NCI-H82 treated with DMSO at 0.1 percent for 48 hours (cell line): ENCODE data around the gene MAG.

Experiments used
- DNase-seq: peaks from one replicate; lab custom pipeline; 2025; ENCODE audit not compliant: unreplicated experiment; lab: John Stamatoyannopoulos, UW

Gene MAG

DNA sequence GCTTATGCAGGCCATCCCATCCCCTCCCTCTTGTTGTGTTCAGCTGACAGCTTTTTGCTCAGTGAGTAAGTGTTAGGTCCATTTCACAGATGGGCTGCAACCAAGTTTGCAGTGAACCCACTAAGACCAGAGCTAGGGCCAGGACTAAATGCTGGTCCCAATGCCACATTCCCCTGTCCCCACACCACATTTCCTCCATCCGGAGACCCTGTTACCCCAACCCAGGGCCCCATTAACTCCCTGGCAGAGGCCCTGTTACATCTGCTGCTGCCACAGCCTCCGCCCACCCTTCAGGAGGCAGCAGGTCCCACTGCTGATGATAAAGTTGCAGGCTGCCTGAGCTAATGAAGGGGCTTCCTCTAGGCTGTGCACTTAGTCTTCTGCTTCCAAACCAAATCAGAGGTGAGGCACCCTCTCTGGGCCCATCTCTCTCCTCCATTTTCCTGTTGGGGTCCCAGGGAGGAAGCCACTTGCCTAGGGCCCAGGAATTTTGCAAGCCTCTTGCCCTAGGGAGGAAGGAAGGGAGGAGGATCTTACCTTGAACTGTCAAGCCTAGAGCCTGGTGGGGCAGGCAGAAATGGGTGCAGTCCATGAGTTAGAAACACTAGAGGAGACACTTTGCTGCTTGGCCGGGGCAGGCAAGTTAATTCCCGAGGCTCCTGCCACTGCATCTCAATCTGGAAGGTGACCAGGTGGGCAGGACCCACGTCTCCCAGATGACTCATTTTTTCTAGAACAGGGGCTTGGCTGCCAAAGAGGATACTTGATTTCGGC is 26.6 kb upstream of the MAG start:
- DNase-seq: no peak

DNA sequence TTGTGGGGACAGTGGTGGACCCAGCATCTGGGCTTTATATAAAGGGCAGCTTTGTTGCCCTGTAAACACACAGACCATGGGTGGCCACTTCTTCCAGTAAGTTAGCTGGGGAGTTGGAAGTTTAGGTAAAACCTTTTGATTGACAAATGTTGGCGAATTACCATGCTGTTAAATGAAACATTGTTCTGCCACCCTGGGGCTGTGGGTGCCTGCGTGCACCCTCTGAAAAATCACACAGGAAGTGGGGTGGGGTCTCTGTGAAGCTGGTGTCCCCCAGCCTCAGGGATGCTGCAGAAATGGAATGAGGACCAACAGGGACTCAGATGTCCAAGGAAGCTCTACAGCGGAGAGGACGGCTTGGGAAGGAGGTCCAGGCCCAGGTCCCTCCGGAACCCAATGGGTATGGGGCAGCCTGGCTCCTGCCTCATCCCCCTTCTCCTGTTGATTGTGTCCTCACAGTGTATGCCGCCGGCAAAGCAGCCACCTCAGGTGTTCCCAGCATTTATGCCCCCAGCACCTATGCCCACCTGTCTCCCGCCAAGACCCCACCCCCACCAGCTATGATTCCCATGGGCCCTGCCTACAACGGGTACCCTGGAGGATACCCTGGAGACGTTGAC is 26.0 kb upstream of the MAG start:
- no peak for DNase-seq

DNA sequence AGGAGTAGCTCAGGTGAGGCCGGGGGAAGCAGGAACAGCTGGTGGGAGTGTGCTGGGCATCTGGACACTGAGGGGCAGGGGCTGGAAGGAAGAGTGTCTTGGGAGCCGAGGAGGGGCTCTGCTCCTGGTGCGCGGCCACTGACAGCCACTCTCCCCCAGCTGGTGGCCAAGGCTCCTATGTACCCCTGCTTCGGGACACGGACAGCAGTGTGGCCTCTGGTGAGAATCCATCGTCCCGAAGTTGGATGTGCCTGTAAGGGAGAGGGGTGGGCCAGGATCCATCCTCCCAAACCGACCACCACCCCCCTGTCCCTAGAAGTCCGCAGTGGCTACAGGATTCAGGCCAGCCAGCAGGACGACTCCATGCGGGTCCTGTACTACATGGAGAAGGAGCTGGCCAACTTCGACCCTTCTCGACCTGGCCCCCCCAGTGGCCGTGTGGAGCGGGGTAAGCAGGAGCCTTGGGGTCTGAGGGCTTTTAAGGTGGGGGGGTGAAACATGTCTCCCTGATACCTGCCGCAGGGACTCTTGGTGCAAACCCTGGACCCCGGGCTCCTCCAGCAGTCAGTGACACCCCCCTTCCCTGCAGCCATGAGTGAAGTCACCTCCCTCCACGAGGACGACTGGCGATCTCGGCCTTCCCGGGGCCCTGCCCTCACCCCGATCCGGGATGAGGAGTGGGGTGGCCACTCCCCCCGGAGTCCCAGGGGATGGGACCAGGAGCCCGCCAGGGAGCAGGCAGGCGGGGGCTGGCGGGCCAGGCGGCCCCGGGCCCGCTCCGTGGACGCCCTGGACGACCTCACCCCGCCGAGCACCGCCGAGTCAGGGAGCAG is 25.2 kb upstream of the MAG start:
- no peak for DNase-seq

DNA sequence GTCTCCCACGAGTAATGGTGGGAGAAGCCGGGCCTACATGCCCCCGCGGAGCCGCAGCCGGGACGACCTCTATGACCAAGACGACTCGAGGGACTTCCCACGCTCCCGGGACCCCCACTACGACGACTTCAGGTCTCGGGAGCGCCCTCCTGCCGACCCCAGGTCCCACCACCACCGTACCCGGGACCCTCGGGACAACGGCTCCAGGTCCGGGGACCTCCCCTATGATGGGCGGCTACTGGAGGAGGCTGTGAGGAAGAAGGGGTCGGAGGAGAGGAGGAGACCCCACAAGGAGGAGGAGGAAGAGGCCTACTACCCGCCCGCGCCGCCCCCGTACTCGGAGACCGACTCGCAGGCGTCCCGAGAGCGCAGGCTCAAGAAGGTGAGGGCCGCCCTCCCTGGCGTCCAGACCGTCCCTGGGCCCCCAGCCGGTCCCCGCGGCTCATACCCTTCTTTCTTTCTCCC is 24.6 kb upstream of the MAG start:
- no peak for DNase-seq

DNA sequence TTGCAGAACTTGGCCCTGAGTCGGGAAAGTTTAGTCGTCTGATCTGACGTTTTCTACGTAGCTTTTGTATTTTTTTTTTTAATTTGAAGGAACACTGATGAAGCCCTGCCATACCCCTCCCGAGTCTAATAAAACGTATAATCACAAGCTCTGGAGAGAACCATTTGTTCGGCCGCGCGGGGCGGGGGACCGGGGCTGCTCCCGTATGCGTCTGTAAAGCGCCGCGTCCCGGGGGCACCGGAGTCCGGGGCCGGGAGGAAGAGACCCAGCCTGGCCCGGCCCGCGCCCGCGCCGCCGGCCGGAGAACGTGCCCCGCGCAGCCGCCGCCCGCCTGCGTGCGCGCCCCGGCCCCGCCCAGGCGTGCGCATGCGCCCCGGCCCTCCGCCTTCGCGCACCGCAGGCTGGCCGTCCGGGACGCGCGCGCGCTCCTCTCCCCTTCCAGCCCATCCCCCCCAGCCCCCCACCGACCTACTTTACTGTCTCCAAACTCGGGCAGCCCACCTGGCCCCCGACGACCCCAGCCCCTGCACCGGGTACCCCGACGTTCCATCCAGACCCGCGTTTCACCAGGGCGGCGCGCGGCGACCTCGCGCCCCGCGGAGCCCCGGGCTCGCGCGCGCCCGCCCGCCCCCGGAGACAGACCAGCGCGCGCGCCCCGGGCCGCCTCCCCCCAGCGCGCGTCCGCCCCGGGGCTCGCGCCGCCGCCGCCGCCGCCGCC is 24.0 kb upstream of the MAG start:
- peak; percentile 34 for DNase-seq

DNA sequence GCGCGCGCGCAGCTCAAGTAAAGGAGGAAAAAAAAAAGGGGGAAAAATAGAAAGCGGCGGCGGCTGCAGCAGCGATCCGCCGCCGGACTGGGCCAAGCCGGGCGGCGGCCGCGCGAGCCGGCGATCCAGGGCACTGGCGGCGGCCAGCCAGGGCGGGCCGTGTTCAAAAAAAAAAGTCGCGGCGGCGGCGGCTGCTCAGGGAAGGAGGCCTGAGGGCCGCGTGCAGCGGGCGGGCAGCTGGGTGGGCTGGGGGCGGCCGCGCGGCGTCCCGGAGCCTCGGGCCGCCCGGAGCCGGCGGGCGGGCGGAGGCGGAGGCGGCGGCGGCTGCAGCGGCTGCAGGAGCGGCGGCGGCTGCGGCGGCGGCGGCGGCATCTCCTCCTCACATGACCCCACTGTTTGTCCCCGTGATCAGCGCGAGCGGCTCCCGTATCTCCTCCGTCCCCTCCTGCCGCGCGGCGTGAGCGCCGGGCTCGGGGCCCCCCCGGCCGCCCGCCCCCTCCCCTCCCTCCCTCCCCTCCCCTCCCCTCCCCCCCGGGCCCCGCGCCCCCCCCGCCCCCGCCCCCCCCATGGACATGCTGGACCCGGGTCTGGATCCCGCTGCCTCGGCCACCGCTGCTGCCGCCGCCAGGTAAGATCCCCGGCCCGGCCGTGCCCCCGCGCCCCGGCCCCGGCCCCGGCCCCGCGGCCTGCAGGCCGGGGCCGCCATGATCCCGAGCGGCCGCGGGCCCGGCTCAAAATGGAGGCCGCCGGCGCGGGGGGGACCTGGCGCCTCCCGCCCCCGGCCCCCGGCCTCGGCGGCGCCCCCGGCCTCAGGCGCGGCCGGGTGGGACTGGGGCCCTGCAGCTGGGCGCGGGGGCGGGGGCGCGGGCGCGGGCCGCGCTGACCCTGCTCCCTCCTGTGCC is 23.2 kb upstream of the MAG start, which contains the start of gene USF2:
TSS of gene USF2 (plus strand) at position 427 of the 902 bp plus-strand sequence. CDS start at position 567, 140 bp downstream.
- DNase-seq: no peak

DNA sequence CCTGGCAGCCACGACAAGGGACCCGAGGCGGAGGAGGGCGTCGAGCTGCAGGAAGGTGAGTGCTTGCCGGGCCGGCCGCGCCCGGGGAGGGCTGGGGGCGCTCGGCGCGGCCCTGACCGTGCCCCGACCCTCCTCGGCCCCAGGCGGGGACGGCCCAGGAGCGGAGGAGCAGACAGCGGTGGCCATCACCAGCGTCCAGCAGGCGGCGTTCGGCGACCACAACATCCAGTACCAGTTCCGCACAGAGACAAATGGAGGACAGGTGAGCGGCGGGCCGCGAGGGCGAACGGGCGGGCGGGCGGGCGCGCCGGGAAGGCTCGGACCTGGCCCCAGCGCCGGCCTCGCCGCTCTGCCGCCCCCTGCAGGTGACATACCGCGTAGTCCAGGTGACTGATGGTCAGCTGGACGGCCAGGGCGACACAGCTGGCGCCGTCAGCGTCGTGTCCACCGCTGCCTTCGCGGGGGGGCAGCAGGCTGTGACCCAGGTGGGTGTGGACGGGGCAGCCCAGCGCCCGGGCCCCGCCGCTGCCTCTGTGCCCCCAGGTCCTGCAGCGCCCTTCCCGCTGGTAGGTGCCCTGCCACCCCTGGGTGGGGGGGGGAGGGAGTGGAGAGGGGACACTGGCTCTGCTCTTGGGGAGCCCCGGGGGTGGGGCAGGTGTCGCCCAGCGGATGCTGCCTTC is 22.4 kb upstream of the MAG start:
- peak; percentile 42 for DNase-seq

DNA sequence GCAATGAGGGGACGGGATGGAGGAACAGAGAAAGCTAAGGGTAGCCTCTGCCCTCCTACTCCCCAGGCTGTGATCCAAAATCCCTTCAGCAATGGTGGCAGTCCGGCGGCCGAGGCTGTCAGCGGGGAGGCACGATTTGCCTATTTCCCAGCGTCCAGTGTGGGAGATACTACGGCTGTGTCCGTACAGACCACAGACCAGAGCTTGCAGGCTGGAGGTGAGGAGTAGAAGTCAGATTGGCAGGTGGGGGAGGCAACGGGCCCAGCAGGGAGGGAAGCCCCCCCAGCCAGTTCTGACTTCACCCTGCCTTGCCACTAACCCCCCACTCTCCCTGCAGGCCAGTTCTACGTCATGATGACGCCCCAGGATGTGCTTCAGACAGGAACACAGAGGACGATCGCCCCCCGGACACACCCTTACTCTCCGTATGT is 21.6 kb upstream of the MAG start:
- no peak for DNase-seq

DNA sequence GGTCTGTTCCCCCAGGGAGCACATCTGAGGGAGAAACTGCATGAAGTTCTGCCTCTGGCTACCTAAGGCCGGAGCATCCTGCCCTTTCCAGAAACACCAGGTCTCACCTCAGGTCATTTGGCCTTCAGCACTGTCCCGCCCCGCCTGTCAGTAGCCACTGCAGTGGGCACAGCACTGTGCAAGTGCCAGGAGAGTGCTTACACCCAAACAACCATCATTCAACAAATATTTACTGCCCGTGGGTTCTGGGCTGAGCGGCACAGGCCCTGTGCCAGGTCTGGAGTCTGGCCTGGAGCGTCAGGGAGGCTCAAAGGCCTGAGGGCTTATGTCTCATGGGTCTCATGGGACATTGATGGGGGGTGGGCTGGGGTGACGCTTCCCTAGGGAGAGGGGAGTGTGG is 20.4 kb upstream of the MAG start:
- no peak for DNase-seq

DNA sequence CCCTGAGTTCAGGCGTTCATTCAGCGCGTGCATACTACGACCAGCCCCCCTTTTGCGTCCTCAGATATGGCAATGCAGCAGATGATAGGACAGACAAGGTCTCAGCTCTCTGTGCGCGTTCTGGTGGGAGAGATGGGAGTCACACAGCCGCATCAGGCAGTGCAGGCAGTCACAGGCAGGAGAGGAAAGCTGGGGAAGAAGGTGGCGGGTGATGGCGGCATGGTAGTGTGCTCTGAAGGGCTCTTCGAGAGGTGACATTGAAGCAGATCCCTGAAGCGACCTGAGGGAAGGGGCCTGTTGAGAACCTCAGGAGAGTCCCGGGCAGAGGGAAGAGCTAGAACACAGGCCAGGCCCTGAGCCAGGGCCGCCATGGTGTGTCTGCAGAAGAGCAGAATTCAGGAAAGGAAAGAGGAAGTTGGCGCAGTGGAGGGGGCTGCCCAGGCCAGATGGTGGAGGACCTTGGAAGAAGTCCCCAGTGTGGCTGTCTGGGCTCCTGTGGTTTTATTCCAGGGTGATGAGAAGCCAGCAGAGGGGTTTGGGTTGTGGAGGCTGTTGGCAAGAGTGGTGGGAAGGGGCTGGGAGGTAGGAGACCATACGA is 19.7 kb upstream of the MAG start:
- DNase-seq: no peak

DNA sequence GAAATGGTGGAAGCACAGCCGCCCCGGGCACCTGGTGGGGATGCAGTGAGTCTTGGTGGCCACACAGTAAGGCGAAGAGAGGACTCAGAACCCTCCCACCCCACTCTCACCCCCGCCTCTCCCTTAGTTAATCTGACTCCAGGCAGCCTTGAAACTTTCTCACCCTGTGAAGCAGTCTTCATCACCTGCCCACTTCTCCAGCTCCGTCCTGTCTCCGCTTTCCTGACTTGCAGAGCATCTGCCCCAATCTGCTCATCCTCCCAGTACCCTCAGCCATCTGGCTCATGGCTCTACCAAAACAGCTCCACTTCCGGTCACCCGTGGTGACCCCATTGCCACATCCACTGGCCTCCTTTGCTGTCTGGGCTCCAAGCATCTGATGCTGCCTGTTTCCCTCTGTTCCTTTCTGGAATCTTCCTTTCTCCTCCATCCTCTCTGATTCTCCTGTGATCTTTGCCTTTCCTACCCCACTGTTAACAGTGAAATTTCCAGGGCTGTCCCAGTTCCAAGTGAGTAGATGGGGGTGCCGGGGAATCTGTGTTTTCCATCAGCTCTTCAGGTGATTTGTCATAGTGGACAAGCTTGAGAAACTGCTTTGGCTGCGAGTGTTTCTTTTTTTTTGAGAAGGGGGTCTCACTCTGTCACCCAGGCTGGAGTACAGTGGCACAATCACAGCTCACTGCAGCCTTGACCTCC is 18.9 kb upstream of the MAG start:
- DNase-seq: no peak

DNA sequence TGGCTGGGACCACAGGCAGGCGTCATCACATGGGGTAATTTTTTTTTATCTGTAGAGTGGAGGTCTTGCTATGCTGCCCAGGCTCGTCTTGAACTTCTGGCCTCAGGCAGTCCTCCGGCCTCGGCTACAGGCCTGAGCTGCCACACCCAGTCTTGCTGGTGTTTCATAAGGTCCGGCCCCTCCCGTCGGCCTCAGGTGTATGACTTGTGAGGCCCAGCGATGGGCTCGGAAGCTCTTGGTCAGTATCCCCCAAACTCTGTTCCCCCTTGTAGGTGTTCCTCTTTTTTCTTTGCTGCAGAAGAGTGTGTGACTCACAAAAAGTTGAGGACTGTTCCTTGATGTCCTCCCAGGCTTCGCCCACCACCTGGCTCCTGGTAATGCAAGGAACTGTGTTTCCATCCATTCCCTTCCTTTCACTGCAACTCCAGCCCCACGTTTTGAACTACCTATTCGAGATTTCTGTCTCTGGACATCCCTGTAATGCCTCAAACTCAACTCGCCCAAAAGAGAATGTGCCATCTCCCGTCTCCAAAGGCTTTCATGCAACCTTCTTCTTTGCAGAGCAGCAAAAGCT is 18.2 kb upstream of the MAG start:
- no peak for DNase-seq

DNA sequence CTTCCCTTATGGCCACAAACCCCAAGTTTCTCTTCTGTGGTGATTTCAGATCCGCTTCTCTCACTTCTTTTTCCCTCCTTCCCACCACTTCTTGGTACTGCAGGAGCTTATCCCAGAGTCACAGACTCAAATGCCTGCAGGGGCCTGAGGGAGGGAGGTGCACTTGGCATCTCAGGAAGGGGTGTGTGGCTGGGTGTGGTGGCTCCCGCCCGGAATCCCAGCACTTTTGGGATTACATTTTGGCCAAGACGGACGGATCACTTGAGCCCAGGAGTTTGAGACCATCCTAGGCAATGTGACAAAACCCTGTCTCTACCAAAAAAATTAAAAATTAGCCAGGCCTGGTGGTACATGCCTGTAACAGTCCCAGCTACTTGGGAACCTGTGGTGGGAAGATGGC is 17.6 kb upstream of the MAG start:
- DNase-seq: no peak

DNA sequence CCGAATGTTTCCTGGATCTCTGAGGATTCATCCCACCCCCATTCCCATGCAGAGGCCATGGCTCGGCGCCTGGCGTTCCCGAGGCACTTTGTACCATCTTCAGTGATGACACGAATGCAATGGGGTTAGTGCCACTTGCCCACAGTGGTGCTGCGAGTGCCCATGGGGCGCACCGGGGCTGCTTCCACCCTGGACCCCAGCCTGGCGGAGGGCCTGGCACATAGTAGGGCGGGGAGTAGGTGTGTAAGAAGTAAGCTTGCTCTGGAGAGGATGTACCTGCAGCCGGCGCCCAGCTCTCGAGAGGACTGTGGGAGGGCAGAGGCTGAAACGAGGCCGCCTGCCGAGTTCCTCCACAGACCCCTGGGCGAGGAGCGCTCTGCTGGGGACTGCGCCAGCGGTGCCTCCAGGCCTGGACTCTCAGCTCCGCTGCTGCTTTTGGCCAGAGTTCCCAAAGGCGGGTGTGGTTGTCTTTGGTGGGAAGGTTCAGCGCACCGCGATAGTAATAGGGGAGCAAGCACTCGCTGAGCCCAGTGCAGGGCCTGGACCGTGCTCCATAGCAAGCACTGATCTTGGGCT is 15.2 kb upstream of the MAG start:
- DNase-seq: no peak

DNA sequence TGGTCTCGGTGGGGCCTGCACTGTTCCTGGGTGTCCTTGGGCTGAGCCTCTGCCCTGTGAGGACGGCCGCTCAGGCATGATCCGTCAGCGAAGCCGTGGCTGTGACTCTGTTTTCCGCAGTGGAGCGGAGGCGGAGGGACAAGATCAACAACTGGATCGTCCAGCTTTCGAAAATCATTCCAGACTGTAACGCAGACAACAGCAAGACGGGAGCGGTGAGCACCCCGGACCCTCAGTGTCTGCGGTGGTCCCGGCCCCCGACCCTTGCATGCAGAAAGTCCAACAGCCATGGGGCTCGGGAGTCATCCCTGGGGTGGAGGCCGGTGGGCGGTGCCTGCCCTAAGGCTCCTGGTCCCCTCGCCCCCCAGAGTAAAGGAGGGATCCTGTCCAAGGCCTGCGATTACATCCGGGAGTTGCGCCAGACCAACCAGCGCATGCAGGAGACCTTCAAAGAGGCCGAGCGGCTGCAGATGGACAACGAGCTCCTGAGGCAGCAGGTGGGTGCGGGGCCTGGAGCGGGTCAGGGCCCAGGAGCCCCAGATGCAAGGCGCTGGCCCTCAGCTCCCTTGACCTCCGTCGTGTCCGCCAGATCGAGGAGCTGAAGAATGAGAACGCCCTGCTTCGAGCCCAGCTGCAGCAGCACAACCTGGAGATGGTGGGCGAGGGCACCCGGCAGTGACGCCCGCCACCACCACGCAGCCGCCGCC is 13.2 kb upstream of the MAG start:
- no peak for DNase-seq

DNA sequence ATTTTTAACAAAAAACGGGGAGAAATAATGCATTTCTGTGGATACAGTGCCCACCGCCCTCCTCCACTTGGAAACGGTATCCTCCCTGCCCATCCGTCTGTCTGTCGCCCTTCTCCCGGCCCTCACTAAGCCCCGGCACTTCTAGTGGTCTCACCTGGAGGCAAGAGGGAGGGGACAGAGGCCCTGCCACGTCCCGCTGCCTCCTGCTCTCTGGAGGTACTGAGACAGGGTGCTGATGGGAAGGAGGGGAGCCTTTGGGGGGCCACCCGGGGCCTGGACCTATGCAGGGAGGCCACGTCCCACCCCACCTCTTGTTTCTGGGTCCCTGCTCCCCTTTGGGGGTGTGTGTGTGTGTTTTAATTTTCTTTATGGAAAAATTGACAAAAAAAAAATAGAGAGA is 12.6 kb upstream of the MAG start:
- DNase-seq: no peak
